SK-N-SH treated with all-trans-retinoic acid at 6 μM for 48 hours (cell line): ENCODE measurements around the gene COMMD4.
"Not testable (repeated sequence)": the region's sequence is repeated elsewhere in the genome, so short reads cannot be mapped to it uniquely, and the experiment has no call there.

Experiments
- ATAC-seq: fragments of 200-7000 bp; cut with Tn5 transposase; 3 replicates; pipeline ENCODE4 v1.9.1; 2020; ENCODE audit warnings: mild to moderate bottlenecking, moderate library complexity
- ARNTL ChIP-seq: fragments of 450-650 bp; formaldehyde crosslinking; IDR thresholded peaks from 2 replicates; pipeline ENCODE4 v1.5.0; 2020; ENCODE audit warnings: low read depth, mild to moderate bottlenecking, moderate library complexity, borderline replicate concordance
- BACH2 ChIP-seq: fragments of 250-450 bp; sonication (Bioruptor Pico); IDR thresholded peaks from 2 replicates; pipeline ENCODE4 v1.9.0; 2021; ENCODE audit warnings: mild to moderate bottlenecking, borderline replicate concordance
- CSRNP3 ChIP-seq: fragments of 250-450 bp; sonication (Bioruptor Pico); IDR thresholded peaks from 2 replicates; pipeline ENCODE4 v1.5.1; 2021; ENCODE audit warnings: mild to moderate bottlenecking, moderate library complexity
- GLIS3 ChIP-seq: fragments of 250-450 bp; sonication (Bioruptor Pico); IDR thresholded peaks from 2 replicates; pipeline ENCODE4 v1.5.0; 2020; ENCODE audit warnings: mild to moderate bottlenecking, moderate library complexity
- ISL1 ChIP-seq: fragments of 250-450 bp; sonication (Bioruptor Pico); IDR thresholded peaks from 2 replicates; pipeline ENCODE4 v2.1.2; 2022; ENCODE audit warnings: mild to moderate bottlenecking, moderate library complexity
- OSR1 ChIP-seq: fragments of 250-450 bp; sonication (Bioruptor Pico); IDR thresholded peaks from 2 replicates; pipeline ENCODE4 v1.8.0; 2022; ENCODE audit warnings: moderate library complexity, mild to moderate bottlenecking, inconsistent platforms
- PATZ1 ChIP-seq: fragments of 250-450 bp; sonication (Bioruptor Pico); IDR thresholded peaks from 2 replicates; pipeline ENCODE4 v1.8.0; 2020; ENCODE audit warnings: mild to moderate bottlenecking, moderate library complexity, borderline replicate concordance
- PPARA ChIP-seq: fragments of 250-450 bp; sonication (Bioruptor Pico); IDR thresholded peaks from 2 replicates; pipeline ENCODE4 v1.5.0; 2020; ENCODE audit warnings: mild to moderate bottlenecking, borderline replicate concordance
- TCF4 ChIP-seq: fragments of 250-450 bp; sonication (Bioruptor Pico); IDR thresholded peaks from 2 replicates; pipeline ENCODE4 v1.8.0; 2021; ENCODE audit warnings: mild to moderate bottlenecking, moderate library complexity, borderline replicate concordance
- TSHZ2 ChIP-seq: fragments of 250-450 bp; sonication (Bioruptor Pico); IDR thresholded peaks from 2 replicates; pipeline ENCODE4 v1.5.0; 2020; ENCODE audit warnings: mild to moderate bottlenecking, moderate library complexity
- ZC3H10 ChIP-seq: fragments of 250-450 bp; sonication (Bioruptor Pico); IDR thresholded peaks from 2 replicates; pipeline ENCODE4 v1.5.1; 2021; ENCODE audit warnings: mild to moderate bottlenecking, moderate library complexity
- ZFP3 ChIP-seq: fragments of 250-450 bp; sonication (Bioruptor Pico); IDR thresholded peaks from 2 replicates; pipeline ENCODE4 v1.5.0; 2020; ENCODE audit warnings: mild to moderate bottlenecking, moderate library complexity
- ZFP30 ChIP-seq: fragments of 450-650 bp; formaldehyde crosslinking; IDR thresholded peaks from 2 replicates; pipeline ENCODE4 v1.5.0; 2022; ENCODE audit warnings: mild to moderate bottlenecking, moderate library complexity
- ZNF565 ChIP-seq: fragments of 450-650 bp; formaldehyde crosslinking; conservative IDR thresholded peaks from 2 replicates; pipeline ENCODE4 v1.5.0; 2020; ENCODE audit warnings: low read depth, mild to moderate bottlenecking, moderate library complexity
- ZNF70 ChIP-seq: fragments of 450-650 bp; formaldehyde crosslinking; IDR thresholded peaks from 2 replicates; pipeline ENCODE4 v1.5.0; 2020; ENCODE audit warnings: mild to moderate bottlenecking, moderate library complexity
- ZNF8 ChIP-seq: fragments of 450-650 bp; formaldehyde crosslinking; IDR thresholded peaks from 2 replicates; pipeline ENCODE4 v1.5.0; 2020; ENCODE audit warnings: mild to moderate bottlenecking, moderate library complexity

Gene COMMD4

GRCh38 chr15:75335705-75336355, at the start of gene COMMD4:
COMMD4 (plus strand) TSS chr15:75336063; CDS start chr15:75336090, 27 bp downstream.
- no peak for TF ChIP-seq ZNF565
- TF ChIP-seq ZC3H10 (CRISPR knock-in tag), result no peak
- no peak for TF ChIP-seq CSRNP3 (CRISPR knock-in tag)
- TF ChIP-seq ZFP3, result peak; percentile 65; the same call in 1 of the 2 replicates
- no peak for TF ChIP-seq ZFP30 (CRISPR knock-in tag)
- no peak for TF ChIP-seq BACH2
- no peak for TF ChIP-seq TCF4 (CRISPR knock-in tag)
- TF ChIP-seq PATZ1 (CRISPR knock-in tag), result no peak
- TF ChIP-seq ARNTL (CRISPR knock-in tag), result no peak
- ATAC-seq, result peak; percentile 93

GRCh38 chr15:75293660-75294059, 42.2 kb upstream of the COMMD4 start:
- not testable (repeated sequence) for ATAC-seq

- ATAC-seq, result peak; percentile 85
These were observed 37.1 kb upstream of the COMMD4 start for GRCh38 chr15:75298541-75299310.

- ATAC-seq, result peak; percentile 95
These were observed 36.6 kb upstream of the COMMD4 start for GRCh38 chr15:75299311-75299688.

- not testable (repeated sequence) for ATAC-seq
These were observed 35.8 kb upstream of the COMMD4 start for GRCh38 chr15:75300026-75300425.

GRCh38 chr15:75302318-75302717, 33.5 kb upstream of the COMMD4 start:
- ATAC-seq, result no peak
- no peak for TF ChIP-seq TCF4 (CRISPR knock-in tag)
- no peak for TF ChIP-seq ZFP30 (CRISPR knock-in tag)
- TF ChIP-seq ARNTL (CRISPR knock-in tag), result no peak

- not testable (repeated sequence) for ATAC-seq
These were observed 33.1 kb upstream of the COMMD4 start for GRCh38 chr15:75302753-75303152.

- no peak for ATAC-seq
- TF ChIP-seq OSR1 (CRISPR knock-in tag) (no peak), PPARA (CRISPR knock-in tag) (no peak), ISL1 (no peak), BACH2 (no peak), ZFP30 (CRISPR knock-in tag) (no peak), ZFP3 (no peak), CSRNP3 (CRISPR knock-in tag) (no peak), GLIS3 (no peak), TCF4 (CRISPR knock-in tag) (no peak), ZC3H10 (CRISPR knock-in tag) (no peak), ZNF8 (CRISPR knock-in tag) (no peak), ZNF70 (CRISPR knock-in tag) (no peak), PATZ1 (CRISPR knock-in tag) (no peak), TSHZ2 (CRISPR knock-in tag) (no peak)
These were observed 29.7 kb upstream of the COMMD4 start for GRCh38 chr15:75306188-75306587.
